HepG2 (cell line): ENCODE measurements around the gene ZER1. TPM values are rescaled to one million over a fixed set of nuclear protein-coding genes. Genes with fewer than 3 reads are reported as not detected.

Source experiments
- ARID5B ChIP-seq: IDR thresholded peaks from 2 replicates; pipeline ENCODE4 v1.4.0; 2020; ENCODE audit warnings: mild to moderate bottlenecking, missing genetic modification reagents
- ETV5 ChIP-seq: IDR thresholded peaks from 2 replicates; pipeline ENCODE4 v1.6.1; 2018; ENCODE audit warnings: missing biosample characterization, missing genetic modification reagents, inconsistent platforms, borderline replicate concordance
- FOXA3 ChIP-seq: IDR thresholded peaks from 2 replicates; pipeline ENCODE4 v1.6.1; 2016; ENCODE audit warnings: missing genetic modification reagents, missing compliant biosample characterization
- HDAC1 ChIP-seq: sonication (generic); formaldehyde crosslinking; IDR thresholded peaks from 2 replicates; pipeline ENCODE4 v1.5.1; 2020; ENCODE audit warnings: mild to moderate bottlenecking, missing genetic modification reagents
- HNRNPL ChIP-seq: fragments of 200-400 bp; formaldehyde crosslinking; IDR thresholded peaks from 2 replicates; pipeline ENCODE4 v1.6.1; 2017; ENCODE audit warnings: mild to moderate bottlenecking, low read depth, low read length
- KLF16 ChIP-seq, 2 experiments: sonication (generic) in 1 of 2; formaldehyde crosslinking in 1 of 2; IDR thresholded peaks; 2 replicates each; pipeline versions ENCODE4 v1.6.1 to v1.8.0; 2016 to 2023; ENCODE audit warnings: missing genetic modification reagents in 2 of 2, missing compliant biosample characterization in 1 of 2
- PHB2 ChIP-seq: fragments of 450-650 bp; IDR thresholded peaks from 2 replicates; pipeline ENCODE4 v1.6.1; 2018; ENCODE audit not compliant: partially characterized antibody
- TEAD2 ChIP-seq: sonication (generic); formaldehyde crosslinking; IDR thresholded peaks from 2 replicates; pipeline ENCODE4 v1.9.0; 2021; ENCODE audit warnings: missing genetic modification reagents
- ZBTB7B ChIP-seq: sonication (generic); formaldehyde crosslinking; IDR thresholded peaks from 2 replicates; pipeline ENCODE4 v1.4.0; 2020; ENCODE audit warnings: missing genetic modification reagents
- ZFX ChIP-seq: sonication (generic); formaldehyde crosslinking; IDR thresholded peaks from 2 replicates; pipeline ENCODE4 v1.4.0; 2020; ENCODE audit warnings: mild to moderate bottlenecking, low read depth, missing genetic modification reagents, moderate library complexity
- ZNF12 ChIP-seq: sonication (generic); formaldehyde crosslinking; IDR thresholded peaks from 2 replicates; pipeline ENCODE4 v1.5.0; 2020; ENCODE audit warnings: missing genetic modification reagents
- ZNF20 ChIP-seq: sonication (generic); formaldehyde crosslinking; IDR thresholded peaks from 2 replicates; pipeline ENCODE4 v1.4.0; 2020; ENCODE audit warnings: mild to moderate bottlenecking, moderate library complexity, missing genetic modification reagents
- ZNF280D ChIP-seq: sonication (generic); formaldehyde crosslinking; IDR thresholded peaks from 2 replicates; pipeline ENCODE4 v1.5.1; 2020; ENCODE audit warnings: mild to moderate bottlenecking, missing genetic modification reagents
- ZNF501 ChIP-seq: sonication (generic); formaldehyde crosslinking; IDR thresholded peaks from 2 replicates; pipeline ENCODE4 v1.5.1; 2020; ENCODE audit warnings: mild to moderate bottlenecking, moderate library complexity, missing genetic modification reagents
- ZNF644 ChIP-seq: IDR thresholded peaks from 2 replicates; pipeline ENCODE4 v1.6.1; 2016; ENCODE audit warnings: low read depth
- polyA plus RNA-seq, 8 experiments: library from polyadenylated mRNA; depleted of rRNA in 3 of 8; stranded (reverse) in 7 of 8; unstranded in 1 of 8; fragments of >200 nt; fragmentation: Illumina TruSeq in 4 of 8; extraction: Trizol in 4 of 8; gene quantifications; 2 replicates each; pipeline versions ENCODE4 v1.2.1 to v1.2.3, GENCODE V29; 2011 to 2016; ENCODE audit warnings: low read depth in 4 of 8, missing spikeins in 1 of 8, mixed read lengths in 1 of 8; ENCODE audit not compliant: insufficient read depth in 1 of 8
- total RNA-seq, 5 experiments: library from RNA; depleted of rRNA; stranded (reverse); fragments of >200 nt; fragmentation: Illumina TruSeq; extraction: Trizol; gene quantifications; 2 replicates each; pipeline ENCODE4 v1.2.3, GENCODE V29; 2016; ENCODE audit warnings: low read depth in 1 of 5

Gene ZER1
- total and polyA plus RNA-seq, 2 of the 13 experiments (the other 11 are each of a cell fraction or from before 2014, with no cell fraction given): 7.7 to 40.0 TPM

GRCh38 chr9:128733256-128733655 is 38.5 kb downstream of the ZER1 start (continued):
- TF ChIP-seq ZNF280D (CRISPR knock-in tag) (no peak), ZNF20 (CRISPR knock-in tag) (no peak), ZNF644 (CRISPR knock-in tag) (peak; percentile 73; the same call in 1 of the 2 replicates), ZFX (CRISPR knock-in tag) (no peak), KLF16 (CRISPR knock-in tag; IDR thresholded peaks at IDR 0.05) (peak in 1 of 2 experiments; percentile 76; a peak in 1 of 4 replicates), TEAD2 (CRISPR knock-in tag) (no peak), ARID5B (CRISPR knock-in tag) (peak; percentile 30; the same call in 1 of the 2 replicates), HDAC1 (CRISPR knock-in tag) (peak; percentile 47; the same call in 1 of the 2 replicates), ZBTB7B (CRISPR knock-in tag) (0 out of 2 replicates have a peak, but pooled peaks have one; percentile 69), HNRNPL (no peak), ZNF501 (CRISPR knock-in tag) (0 out of 2 replicates have a peak, but pooled peaks have one; percentile 23), PHB2 (no peak), ETV5 (CRISPR knock-in tag) (peak; percentile 26; the same call in 1 of the 2 replicates), ZNF12 (CRISPR knock-in tag) (peak; percentile 24; the same call in 1 of the 2 replicates), FOXA3 (CRISPR knock-in tag) (peak; percentile 56)
